SJCRH30 (cell line): Measurements from ENCODE around the gene MOB1A. TPM values are rescaled to one million over a fixed set of nuclear protein-coding genes. Genes with fewer than 3 reads are reported as not detected.
A peak's percentile ranks its signal among the peaks of the same experiment; 100 is the strongest.
"Not testable (repeated sequence)": the region's sequence is repeated elsewhere in the genome, so short reads cannot be mapped to it uniquely, and the experiment has no call there.

ENCODE experiments used
- DNase-seq, 2 experiments: peaks; one replicate each; pipeline ENCODE4 v3.0.0-alpha.2; 2015 to 2020
- H3K27ac ChIP-seq: fragments of 250-450 bp; sonication (Bioruptor Pico); 2 replicates; pipeline ENCODE4 v1.5.1; 2020; ENCODE audit warnings: mild to moderate bottlenecking, moderate library complexity
- H3K27me3 ChIP-seq: fragments of 250-450 bp; sonication (Bioruptor Pico); 2 replicates; pipeline ENCODE4 v1.5.1; 2020; ENCODE audit warnings: mild to moderate bottlenecking, moderate library complexity
- H3K36me3 ChIP-seq: fragments of 250-450 bp; sonication (Bioruptor Pico); 2 replicates; pipeline ENCODE4 v1.5.1; 2020; ENCODE audit warnings: mild to moderate bottlenecking, moderate library complexity
- H3K4me1 ChIP-seq: fragments of 250-450 bp; sonication (Bioruptor Pico); 2 replicates; pipeline ENCODE4 v1.5.1; 2020; ENCODE audit warnings: mild to moderate bottlenecking, moderate library complexity
- H3K4me3 ChIP-seq: fragments of 250-450 bp; sonication (Bioruptor Pico); 2 replicates; pipeline ENCODE4 v1.5.1; 2020; ENCODE audit warnings: mild to moderate bottlenecking, moderate library complexity
- H3K9me3 ChIP-seq: fragments of 250-450 bp; sonication (Bioruptor Pico); replicated peaks from 2 replicates; pipeline ENCODE4 v1.5.1; 2020; ENCODE audit warnings: mild to moderate bottlenecking, moderate library complexity
- total RNA-seq: library from RNA; depleted of rRNA; stranded (reverse); fragments of >200 nt; shearing (Covaris generic); gene quantifications from 2 replicates; pipeline ENCODE4 v1.2.3, GENCODE V29; 2014

The MOB1A gene
- total RNA-seq, 1 experiment from 2014 or later, result 175 TPM

DNA sequence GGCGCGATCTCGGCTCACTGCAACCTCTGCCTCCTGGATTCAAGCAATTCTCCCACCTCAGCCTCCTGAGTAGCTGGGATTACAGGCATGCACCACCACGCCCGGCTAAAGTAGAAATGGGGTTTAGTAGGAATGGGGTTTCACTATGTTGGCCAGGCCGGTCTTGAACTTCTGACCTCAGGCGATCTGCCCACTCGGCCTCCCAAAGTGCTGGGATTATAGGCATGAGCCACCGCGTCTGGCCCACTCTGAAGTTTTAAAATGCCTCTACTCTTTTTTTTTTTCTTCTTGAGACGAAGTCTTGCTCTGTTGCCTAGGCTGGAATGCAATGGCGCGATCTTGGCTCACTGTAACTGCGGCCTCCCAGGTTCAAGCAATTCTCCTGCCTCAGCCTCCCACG is 8.0 kb upstream of the MOB1A start:
- H3K27ac ChIP-seq, H3K36me3 ChIP-seq, H3K4me1 ChIP-seq, DNase-seq, H3K4me3 ChIP-seq, H3K9me3 ChIP-seq, H3K27me3 ChIP-seq: not testable (repeated sequence)

DNA sequence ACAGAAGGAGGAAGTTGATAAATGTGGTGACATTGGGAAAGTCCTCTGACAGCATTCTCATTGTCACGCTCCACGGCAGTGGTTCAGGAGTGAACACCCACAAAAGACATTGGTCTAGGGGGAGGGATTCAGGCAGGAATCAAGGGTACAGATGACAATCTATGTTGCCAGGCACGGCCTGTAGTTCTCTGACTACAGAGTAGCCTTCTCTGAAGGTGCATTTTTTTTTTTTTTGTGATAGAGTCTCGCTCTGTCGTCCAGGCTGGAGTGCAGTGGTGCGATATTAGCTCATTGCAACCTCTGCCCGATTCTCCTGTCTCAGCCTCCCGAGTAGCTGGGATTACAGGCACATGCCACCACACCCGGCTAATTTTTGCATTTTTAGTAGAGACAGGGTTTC is 7.4 kb upstream of the MOB1A start:
- DNase-seq, result no peak
- Histone ChIP-seq H3K27ac (no peak overlapping the region), H3K4me3 (no peak overlapping the region), H3K4me1 (peaks cover 12% of the 10 kb centered on the region; the same call in 1 of the 2 replicates), H3K36me3 (no peaks in the 10 kb centered on the region), H3K9me3 (no peaks in the 10 kb centered on the region), H3K27me3 (peaks cover 6% of the 10 kb centered on the region; the same call in 1 of the 2 replicates)

DNA sequence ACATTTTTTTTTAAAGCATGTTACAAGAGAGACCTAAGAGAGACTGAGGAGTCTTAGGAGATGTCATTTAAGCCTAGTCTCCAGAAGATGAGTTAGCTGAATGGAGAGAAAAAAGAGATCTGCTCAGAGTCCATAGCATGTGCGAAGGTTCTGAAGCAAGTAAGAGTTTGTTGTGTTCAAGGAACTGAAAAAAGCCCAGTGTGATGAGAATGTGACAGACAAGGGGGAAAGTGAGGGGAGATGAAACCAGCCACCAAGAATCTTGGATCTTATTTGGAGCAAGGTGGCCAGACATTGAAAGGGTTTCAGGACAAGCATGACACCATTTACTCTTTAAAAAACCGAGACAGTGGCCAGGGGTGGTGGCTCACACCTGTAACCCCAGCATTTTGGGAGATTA is 5.2 kb upstream of the MOB1A start:
- Histone ChIP-seq H3K27ac (no peak overlapping the region), H3K4me3 (no peak overlapping the region), H3K27me3 (no peaks in the 10 kb centered on the region), H3K4me1 (peaks cover 12% of the 10 kb centered on the region; the same call in 1 of the 2 replicates), H3K9me3 (no peaks in the 10 kb centered on the region), H3K36me3 (no peaks in the 10 kb centered on the region)
- no peak for DNase-seq

DNA sequence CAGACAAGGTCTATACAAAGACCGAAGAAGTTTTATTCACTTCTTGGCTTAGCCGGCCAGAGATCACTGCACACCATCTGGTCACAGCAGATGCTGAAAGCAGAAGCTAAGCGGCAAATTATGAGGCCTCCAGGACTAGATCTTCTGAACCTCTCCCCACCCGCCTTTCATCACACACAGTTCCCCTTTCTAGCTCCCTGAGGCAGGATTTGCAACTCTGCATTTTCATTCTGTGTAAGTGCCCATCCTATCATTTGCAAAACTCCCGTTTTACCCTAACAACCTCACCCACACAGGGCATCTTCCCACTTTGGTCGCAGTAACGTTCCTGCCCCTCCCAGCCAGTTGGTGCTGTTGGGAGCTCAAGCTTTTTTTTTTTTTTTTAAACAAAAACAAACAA is 3.1 kb upstream of the MOB1A start:
- H3K27ac ChIP-seq, result no peak overlapping the region
- peak; percentile 24 to 60 for DNase-seq
- no peaks in the 10 kb centered on the region for H3K9me3 ChIP-seq
- peaks cover 1% of the 10 kb centered on the region for H3K36me3 ChIP-seq
- H3K4me1 ChIP-seq, result 0 out of 2 replicates have a peak, but pooled peaks cover 5% of the 10 kb centered on the region
- H3K4me3 ChIP-seq, result 0 out of 2 replicates have a peak overlapping the region, but pooled peaks have one; percentile 1
- no peaks in the 10 kb centered on the region for H3K27me3 ChIP-seq

DNA sequence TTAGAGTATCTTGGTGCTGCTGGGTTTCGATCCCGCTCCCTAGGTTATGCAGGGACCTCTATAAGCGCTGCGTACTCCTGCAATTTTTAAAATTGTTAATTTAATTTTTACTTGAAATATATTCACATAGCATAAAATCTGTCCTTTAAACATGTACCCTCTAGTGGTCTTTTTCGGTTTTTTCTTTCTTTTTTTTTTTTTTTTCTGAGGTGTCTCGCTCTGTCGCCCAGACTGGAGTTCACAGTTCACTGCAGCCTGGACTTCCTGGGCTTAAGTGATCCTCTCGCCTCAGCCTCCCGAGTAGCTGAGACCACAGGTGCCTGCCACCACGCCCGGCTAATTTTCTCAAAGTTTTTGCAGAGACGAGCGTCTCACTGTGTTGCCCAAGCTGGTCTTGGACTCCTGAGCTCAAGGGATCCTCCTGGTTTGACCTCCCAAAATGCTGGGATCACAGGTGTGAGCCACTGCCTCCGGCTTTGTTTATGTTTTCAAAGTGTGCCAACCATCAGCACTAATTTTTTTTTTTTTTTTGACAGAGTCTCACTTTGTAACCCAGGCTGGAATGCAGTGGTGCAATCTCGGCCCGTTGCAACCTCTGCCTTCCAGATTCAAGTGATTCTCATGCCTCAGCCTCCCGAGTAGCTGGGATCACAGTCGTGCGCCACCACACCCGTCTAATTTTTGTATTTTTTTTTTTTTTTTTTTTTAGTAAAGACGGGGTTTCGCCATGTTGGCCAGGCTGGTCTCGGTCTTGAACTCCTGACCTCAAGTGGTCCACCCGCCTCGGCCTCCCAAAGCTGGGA is 585 bp upstream of the MOB1A start:
- DNase-seq, result no peak
- Histone ChIP-seq H3K4me3 (peak overlapping the region; percentile 98), H3K9me3 (0 out of 2 replicates have a peak, but pooled peaks cover 4% of the 10 kb centered on the region), H3K27ac (no peak overlapping the region), H3K36me3 (peaks cover 11% of the 10 kb centered on the region), H3K27me3 (no peaks in the 10 kb centered on the region), H3K4me1 (0 out of 2 replicates have a peak, but pooled peaks cover 5% of the 10 kb centered on the region)

DNA sequence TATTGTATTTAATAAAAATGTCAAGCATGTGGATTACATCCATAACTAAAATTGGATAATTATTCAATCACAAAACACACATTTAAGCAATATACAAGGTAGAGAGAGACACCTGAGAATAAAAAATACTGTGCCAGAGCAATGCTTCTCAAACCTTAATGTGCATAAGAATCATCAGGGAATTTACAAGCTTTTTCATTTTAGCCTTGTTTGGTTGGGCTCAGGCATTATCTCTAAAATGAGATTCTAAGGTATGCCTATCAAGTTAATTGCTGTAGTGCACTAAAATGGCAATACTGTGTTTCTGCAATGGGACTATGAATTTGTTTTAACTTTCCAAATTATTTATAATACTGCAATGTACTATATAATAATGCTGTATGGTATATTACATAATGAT is 983 bp downstream of the MOB1A start:
- no peak for DNase-seq
- H3K9me3 ChIP-seq, result 0 out of 2 replicates have a peak, but pooled peaks cover 4% of the 10 kb centered on the region
- H3K4me3 ChIP-seq, result peak overlapping the region; percentile 98
- peak overlapping the region; percentile 95; the same call in 1 of the 2 replicates for H3K27ac ChIP-seq
- no peaks in the 10 kb centered on the region for H3K27me3 ChIP-seq
- H3K36me3 ChIP-seq, result peaks cover 11% of the 10 kb centered on the region
- H3K4me1 ChIP-seq, result 0 out of 2 replicates have a peak, but pooled peaks cover 5% of the 10 kb centered on the region

DNA sequence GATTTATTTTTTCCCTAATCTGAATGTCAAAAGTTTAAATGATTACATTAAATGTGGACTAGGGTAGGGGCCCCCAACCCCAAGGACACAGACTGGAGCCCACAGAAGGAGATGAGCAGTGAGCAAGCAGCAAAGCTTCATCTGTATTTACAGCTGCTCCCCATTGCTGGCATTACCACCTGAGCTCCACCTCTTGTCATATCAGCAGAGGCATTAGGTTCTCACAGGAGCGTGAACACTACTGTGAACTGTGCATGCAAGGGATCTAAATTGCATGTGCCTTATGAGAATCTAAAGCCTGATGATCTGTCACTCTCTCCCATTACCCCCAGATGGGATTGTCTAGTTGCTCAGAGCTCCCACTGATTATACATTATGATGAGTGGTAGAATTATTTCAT is 3.8 kb downstream of the MOB1A start:
- no peak for DNase-seq
- Histone ChIP-seq H3K4me1 (no peaks in the 10 kb centered on the region), H3K9me3 (0 out of 2 replicates have a peak, but pooled peaks cover 4% of the 10 kb centered on the region), H3K27me3 (no peaks in the 10 kb centered on the region), H3K27ac (no peak overlapping the region), H3K36me3 (peaks cover 35% of the 10 kb centered on the region), H3K4me3 (no peak overlapping the region)

DNA sequence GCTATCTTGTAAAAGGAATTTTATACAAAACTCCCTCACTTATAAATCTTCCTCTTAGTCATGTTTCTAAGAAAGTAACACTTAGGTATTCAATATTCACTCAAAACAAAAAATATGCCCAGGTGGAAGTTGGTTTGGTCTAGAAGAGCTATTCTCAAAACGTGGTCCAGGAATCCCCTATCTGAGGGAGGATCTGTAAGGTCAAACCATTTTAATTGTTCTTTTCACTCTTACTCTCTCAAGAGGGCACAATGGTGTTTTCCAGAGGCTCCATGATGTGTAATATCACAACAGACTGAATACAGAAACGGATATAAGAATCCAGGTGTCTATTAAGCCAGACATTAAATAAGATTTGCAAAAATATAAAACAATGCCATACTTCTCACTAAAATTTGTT is 9.9 kb downstream of the MOB1A start:
- Histone ChIP-seq H3K27ac (no peak overlapping the region), H3K36me3 (peaks cover 86% of the 10 kb centered on the region), H3K9me3 (no peaks in the 10 kb centered on the region), H3K4me3 (no peak overlapping the region), H3K27me3 (no peaks in the 10 kb centered on the region), H3K4me1 (no peaks in the 10 kb centered on the region)
- no peak for DNase-seq

DNA sequence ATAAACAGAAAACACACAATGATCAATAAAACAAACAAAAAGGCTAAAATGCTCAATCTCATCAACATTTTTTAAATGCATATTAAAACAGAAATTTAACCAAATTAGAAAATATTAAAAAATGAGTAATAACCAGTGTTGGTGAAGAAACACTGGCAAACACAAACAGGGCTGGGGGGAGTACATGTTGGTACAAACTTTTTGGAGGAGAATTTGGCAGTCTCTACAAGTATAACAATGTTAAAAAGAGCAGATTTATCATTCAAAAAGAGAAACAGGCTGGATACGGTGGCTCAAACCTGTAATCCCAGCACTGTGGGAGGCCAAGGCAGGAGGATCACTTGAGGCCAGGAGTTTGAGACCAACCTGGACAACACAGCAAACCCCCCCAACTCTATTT is 13.9 kb downstream of the MOB1A start:
- no peaks in the 10 kb centered on the region for H3K9me3 ChIP-seq
- H3K27me3 ChIP-seq, result no peaks in the 10 kb centered on the region
- H3K4me1 ChIP-seq, result no peaks in the 10 kb centered on the region
- H3K27ac ChIP-seq, result no peak overlapping the region
- DNase-seq, result no peak
- peaks cover 98% of the 10 kb centered on the region for H3K36me3 ChIP-seq
- H3K4me3 ChIP-seq, result no peak overlapping the region

DNA sequence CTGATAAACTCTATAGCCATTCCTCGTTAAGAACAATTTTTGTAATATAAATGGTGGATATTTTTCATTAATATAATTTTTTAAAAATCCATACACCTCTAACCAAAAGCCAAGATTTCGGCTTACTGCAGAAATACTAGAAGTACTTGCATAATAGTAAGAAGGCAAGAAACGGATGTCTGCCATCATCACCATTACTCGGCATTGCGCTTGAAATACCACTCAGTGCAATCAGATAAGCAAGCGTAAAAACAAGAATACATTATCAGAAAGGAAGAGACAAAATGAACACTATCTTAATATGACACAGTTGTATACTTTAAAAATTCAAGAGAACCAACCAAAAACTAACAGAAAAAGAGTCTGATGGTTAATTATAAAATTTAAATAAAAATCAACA is 15.7 kb downstream of the MOB1A start:
- H3K4me1 ChIP-seq, result no peaks in the 10 kb centered on the region
- H3K27me3 ChIP-seq, result no peaks in the 10 kb centered on the region
- no peak overlapping the region for H3K4me3 ChIP-seq
- H3K9me3 ChIP-seq, result no peaks in the 10 kb centered on the region
- no peak for DNase-seq
- no peak overlapping the region for H3K27ac ChIP-seq
- peaks cover 95% of the 10 kb centered on the region for H3K36me3 ChIP-seq

DNA sequence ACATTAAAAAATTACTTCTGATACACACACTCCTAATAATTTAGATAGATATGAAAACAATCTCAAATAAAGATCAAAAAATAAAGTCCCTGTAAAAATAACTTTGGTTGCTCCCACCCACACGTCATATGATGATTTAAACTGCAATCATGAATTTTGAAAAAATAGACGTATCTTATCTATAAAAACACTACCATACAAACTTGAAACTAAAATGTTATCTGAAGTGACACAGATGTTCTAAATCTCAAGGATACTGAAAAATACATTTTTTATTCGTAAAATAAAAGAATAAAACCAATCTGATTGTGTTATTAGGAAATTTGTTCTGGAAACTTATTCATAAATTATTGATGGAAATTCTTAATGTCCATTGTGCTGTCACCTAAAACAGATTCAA is 22.8 kb downstream of the MOB1A start:
- Histone ChIP-seq H3K9me3 (no peaks in the 10 kb centered on the region), H3K27ac (no peak overlapping the region), H3K4me3 (no peak overlapping the region), H3K27me3 (no peaks in the 10 kb centered on the region), H3K4me1 (no peaks in the 10 kb centered on the region), H3K36me3 (peaks cover 76% of the 10 kb centered on the region)
- no peak for DNase-seq

DNA sequence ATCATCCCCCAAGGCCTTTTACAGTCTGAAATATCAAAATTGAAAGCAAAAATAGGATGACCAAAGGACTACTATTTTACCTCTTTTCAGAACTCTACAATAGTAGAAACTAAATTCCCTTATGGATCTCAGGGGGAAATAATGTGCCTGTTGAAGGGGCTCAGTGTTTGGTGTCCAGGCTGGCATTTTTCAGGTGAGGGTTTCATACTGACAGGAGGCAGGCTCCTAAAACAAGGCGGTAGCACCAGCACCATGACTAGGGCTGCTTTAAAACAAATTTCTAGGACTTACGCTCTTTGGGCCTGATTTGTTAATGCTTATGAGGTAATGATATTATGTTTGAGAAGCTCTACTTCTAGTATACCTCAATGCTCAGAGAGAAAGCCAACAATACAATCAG is 25.7 kb downstream of the MOB1A start:
- Histone ChIP-seq H3K27me3 (no peaks in the 10 kb centered on the region), H3K4me3 (no peak overlapping the region), H3K9me3 (no peaks in the 10 kb centered on the region), H3K27ac (no peak overlapping the region), H3K36me3 (peaks cover 55% of the 10 kb centered on the region), H3K4me1 (no peaks in the 10 kb centered on the region)
- no peak for DNase-seq

DNA sequence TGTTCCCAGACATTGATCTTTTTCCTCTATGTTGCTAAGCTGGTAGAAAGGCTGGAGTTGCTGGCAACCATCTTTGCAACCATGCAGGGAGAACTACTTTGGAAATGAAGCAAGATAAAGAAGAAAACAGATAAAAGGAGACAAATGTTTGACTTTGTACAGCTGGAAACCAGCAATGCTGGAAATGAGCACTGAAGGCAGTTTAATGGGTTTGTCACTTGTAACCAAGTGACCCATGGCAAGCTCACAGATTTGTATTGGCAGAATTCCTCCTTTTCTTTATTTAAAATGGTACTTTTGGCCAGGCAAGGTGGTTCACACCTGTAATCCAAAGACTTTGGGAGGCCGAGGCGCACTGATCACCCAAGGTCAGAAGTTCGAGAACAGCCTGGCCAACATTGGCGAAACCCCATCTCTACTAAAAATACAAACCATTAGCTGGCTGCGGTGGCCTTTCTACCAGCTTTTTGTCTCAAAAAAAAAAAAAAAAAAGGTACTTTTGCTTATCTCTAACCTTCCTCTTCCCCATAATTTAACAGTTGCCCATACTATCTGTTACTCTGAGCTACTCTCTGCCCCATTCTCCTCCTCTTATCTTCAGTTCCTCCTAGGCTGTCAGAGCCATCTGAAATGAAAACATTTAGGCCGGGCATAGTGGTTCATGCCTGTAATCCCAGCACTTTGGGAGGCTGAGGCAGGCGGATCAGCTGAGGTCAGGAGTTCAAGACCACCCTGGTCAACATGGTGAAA is 28.9 kb downstream of the MOB1A start:
- Histone ChIP-seq H3K27ac (no peak overlapping the region), H3K36me3 (peaks cover 24% of the 10 kb centered on the region), H3K9me3 (no peaks in the 10 kb centered on the region), H3K27me3 (no peaks in the 10 kb centered on the region), H3K4me1 (no peaks in the 10 kb centered on the region), H3K4me3 (no peak overlapping the region)
- DNase-seq, result no peak

DNA sequence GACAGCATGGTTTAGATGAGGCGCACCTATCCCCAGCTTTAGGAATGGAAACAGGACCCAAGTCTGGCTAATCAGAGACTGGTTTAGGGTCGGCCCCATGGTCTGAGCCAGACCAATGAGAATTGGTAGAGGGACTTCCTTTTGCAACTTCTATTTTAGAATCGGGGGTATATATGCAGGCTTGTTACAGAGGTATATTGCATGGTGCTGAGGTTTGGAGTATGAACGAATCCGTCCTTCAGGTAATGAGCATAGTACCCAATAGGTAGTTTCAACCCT is 29.5 kb downstream of the MOB1A start:
- DNase-seq, result no peak
- H3K9me3 ChIP-seq, result no peaks in the 10 kb centered on the region
- H3K4me1 ChIP-seq, result no peaks in the 10 kb centered on the region
- peaks cover 20% of the 10 kb centered on the region for H3K36me3 ChIP-seq
- no peak overlapping the region for H3K27ac ChIP-seq
- H3K27me3 ChIP-seq, result no peaks in the 10 kb centered on the region
- H3K4me3 ChIP-seq, result no peak overlapping the region

DNA sequence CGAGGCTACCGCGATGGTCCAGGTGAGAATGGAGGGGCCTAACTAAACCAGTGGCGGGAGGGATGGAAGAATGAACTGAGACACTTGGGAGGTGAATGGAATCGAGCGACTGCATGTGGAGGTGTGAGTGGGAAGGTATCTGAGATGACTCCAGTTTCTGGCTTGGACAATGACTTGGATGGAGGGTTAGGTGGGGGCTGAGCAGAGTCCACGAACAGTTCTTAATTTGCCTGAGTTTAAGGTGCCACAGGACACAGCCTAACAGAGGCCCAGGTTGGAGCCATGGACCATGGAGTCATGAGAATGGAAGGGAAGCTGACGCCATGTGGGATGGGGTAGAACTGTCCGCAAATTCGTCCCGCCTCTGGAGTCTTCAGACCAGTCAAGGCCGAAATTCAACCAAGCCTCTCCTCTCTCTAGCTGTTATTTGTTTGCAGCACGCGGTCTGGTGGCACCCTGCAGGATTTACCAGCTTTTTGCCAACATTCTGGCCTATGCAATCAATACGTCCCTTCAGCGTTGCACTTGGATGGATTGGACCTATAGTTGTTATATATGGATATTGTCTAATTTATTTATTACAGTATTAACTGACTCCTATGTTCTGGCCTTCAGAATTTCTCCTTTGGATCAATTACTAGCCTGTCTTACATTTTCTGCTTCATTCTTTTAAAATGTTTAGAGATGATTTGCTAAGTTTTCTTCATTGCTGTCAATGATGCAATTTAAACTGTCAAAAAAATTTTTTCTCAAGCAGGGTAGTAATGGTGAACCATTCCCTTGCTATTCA is 30.0 kb downstream of the MOB1A start:
- Histone ChIP-seq H3K36me3 (peaks cover 20% of the 10 kb centered on the region), H3K27ac (no peak overlapping the region), H3K9me3 (no peaks in the 10 kb centered on the region), H3K4me1 (no peaks in the 10 kb centered on the region), H3K4me3 (peak overlapping the region; percentile 84), H3K27me3 (no peaks in the 10 kb centered on the region)
- no peak for DNase-seq
